ENCODE measurements around the gene MZT2B. TPM values are rescaled to one million over a fixed set of nuclear protein-coding genes. Genes with fewer than 3 reads are reported as not detected.
"Not testable (repeated sequence)": the region's sequence is repeated elsewhere in the genome, so short reads cannot be mapped to it uniquely, and the experiment has no call there.

MZT2B gene
- total and polyA plus RNA-seq, 2 of the 4 experiments (the other 2 are of a cell fraction), result 24.9 to 115 TPM

DNA sequence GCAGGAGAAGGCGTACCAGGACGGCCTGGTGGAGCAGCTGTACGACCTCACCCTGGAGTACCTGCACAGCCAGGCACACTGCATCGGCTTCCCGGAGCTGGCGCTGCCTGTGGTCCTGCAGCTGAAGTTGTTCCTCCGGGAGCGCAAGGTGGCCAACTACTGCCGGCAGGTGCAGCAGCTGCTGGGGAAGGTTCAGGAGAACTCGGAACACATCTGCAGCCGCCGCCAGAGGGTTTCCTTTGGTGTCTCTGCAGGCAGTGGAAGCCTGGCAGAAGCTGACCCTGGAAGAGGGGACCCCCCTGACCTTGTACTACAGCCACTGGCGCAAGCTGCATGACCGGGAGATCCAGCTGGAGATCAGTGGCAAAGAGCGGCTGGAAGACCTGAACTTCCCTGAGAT, 48.8 kb downstream of the MZT2B start:
- dilution Hi-C loops (cut with HindIII; ENCODE audit: low sequenced_read_pairs, unreplicated experiment); H2BK120ac ChIP-seq (ENCODE audit: low read depth, low read length); in situ Hi-C loops (cut with MboI; ENCODE audit: low sequenced_read_pairs); H4K8ac ChIP-seq (ENCODE audit: low read depth in 2 of 2, low read length in 2 of 2); H2AK9ac ChIP-seq (replicated peaks; ENCODE audit: low read depth, low read length, poor library complexity); POLR2A ChIA-PET (ENCODE audit: unreplicated experiment); H4K91ac ChIP-seq (ENCODE audit: insufficient read depth, low read depth, low read length); H2AFZ ChIP-seq (replicated peaks; ENCODE audit: low read length, poor library complexity); H3K9me3 ChIP-seq (ENCODE audit: control insufficient read depth, insufficient read depth, low read length); ATAC-seq (ENCODE audit: low read depth); H3K79me1 ChIP-seq (ENCODE audit: low read depth in 1 of 2, low read length in 2 of 2); H3K23ac ChIP-seq (ENCODE audit: low read depth, low read length); H3K36me3 ChIP-seq (ENCODE audit: control insufficient read depth, insufficient read depth, low read length); H2BK20ac ChIP-seq (ENCODE audit: low read depth, low read length); H4K5ac ChIP-seq (ENCODE audit: low read depth, low read length); intact Hi-C loops (cut with micrococcal nuclease); H2BK5ac ChIP-seq (ENCODE audit: low read depth, low read length, poor library complexity, severe bottlenecking); BruUV-seq (replicated peaks); H3K56ac ChIP-seq (ENCODE audit: extremely low read depth, insufficient read depth, low read length); H3K18ac ChIP-seq (ENCODE audit: low read depth, low read length); H3K14ac ChIP-seq (replicated peaks; ENCODE audit: low read depth, low read length); DNase-seq; H3K9me1 ChIP-seq (ENCODE audit: insufficient read depth, low read length); CTCF ChIA-PET; H3K27me3 ChIP-seq (ENCODE audit: control insufficient read depth, insufficient read depth, low read length); H2AK5ac ChIP-seq (ENCODE audit: low read depth, low read length); H4K20me1 ChIP-seq (ENCODE audit: insufficient read depth, low read length); H3K4me1 ChIP-seq (ENCODE audit: control insufficient read depth, insufficient read depth, low read length); H3K4me2 ChIP-seq (ENCODE audit: low read depth, low read length); H2BK15ac ChIP-seq (ENCODE audit: low read depth, low read length); H3K4me3 ChIP-seq (ENCODE audit: insufficient read depth, low read depth, low read length); H3K9ac ChIP-seq (ENCODE audit: low read depth, low read length); H3K27ac ChIP-seq (ENCODE audit: insufficient read depth, low read length); H3K4ac ChIP-seq (ENCODE audit: low read depth, low read length): not testable (repeated sequence)
- whole genome bisulfite sequencing, 2 experiments (ENCODE audit: extremely low coverage in 2 of 2, insufficient read length in 1 of 2), result 100% methylated on average over 3 of the region's 15 CpGs; no CpG with 5 or more reads in 1 of the 2 experiments

Data from IMR-90 (cell line).